Measurements from ENCODE around the gene TRAF3IP1. TPM values are rescaled to one million over a fixed set of nuclear protein-coding genes. Genes with fewer than 3 reads are reported as not detected.

Gene TRAF3IP1
- total and polyA plus RNA-seq, 10 donors = 2.6 to 19.2 (median 8.8) TPM

DNA sequence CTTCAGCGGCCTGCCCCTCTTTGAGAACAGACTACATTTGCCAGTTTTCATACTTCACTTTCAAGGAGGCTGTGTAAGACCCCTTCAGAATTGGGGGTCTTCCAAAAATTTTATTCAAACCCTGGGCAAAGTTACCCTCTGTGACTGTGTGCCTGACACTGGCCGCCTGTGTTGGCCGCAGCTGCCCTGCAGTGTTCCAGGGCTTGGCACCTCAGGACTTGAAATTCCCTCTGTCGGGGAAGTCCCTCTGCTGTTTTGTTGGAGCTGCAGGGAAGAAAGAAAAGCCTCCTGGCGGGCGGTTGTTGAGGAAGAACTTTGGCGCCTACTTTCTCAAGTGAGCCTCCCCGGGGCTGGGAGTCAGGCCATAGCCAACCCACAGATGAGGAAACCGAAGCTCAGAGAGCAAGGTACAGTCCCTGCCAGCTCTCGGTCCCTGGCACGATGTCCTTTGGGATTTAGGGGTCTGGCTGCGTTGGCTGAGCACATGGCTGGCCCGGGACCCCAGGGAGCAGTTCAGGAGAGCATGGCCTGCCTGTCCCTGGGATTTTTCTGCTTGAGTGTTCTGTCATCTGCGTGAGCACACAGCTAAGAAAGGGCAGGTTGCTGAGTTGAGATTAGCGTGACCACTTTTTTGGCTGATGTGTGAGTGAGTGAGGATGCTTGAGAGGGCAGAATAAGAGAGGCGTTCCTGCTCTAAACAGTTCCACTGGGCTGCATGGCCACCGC, 88.5 kb downstream of the TRAF3IP1 start:
- no peak for DNase-seq
- TF ChIP-seq POLR2A (IDR thresholded peaks at IDR 0.05) (no peak), POLR2AphosphoS5 (IDR thresholded peaks at IDR 0.05) (no peak)
- TF ChIP-seq, protein P1, sequence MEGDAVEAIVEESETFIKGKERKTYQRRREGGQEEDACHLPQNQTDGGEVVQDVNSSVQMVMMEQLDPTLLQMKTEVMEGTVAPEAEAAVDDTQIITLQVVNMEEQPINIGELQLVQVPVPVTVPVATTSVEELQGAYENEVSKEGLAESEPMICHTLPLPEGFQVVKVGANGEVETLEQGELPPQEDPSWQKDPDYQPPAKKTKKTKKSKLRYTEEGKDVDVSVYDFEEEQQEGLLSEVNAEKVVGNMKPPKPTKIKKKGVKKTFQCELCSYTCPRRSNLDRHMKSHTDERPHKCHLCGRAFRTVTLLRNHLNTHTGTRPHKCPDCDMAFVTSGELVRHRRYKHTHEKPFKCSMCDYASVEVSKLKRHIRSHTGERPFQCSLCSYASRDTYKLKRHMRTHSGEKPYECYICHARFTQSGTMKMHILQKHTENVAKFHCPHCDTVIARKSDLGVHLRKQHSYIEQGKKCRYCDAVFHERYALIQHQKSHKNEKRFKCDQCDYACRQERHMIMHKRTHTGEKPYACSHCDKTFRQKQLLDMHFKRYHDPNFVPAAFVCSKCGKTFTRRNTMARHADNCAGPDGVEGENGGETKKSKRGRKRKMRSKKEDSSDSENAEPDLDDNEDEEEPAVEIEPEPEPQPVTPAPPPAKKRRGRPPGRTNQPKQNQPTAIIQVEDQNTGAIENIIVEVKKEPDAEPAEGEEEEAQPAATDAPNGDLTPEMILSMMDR (IDR thresholded peaks at IDR 0.05 in 8 of 11, conservative IDR thresholded peaks at IDR 0.05 in 3 of 11) = no peak
- H3K27ac ChIP-seq = no peak overlapping the region
- intact Hi-C loops (cut with DNase I; ENCODE audit: low total_unique reads) = no loop called here
- no peaks in the 10 kb centered on the region for H3K27me3 ChIP-seq (replicated peaks in 1 of 7)
- no peaks in the 10 kb centered on the region for H3K9me3 ChIP-seq
- H3K36me3 ChIP-seq = peaks cover 0 to 9% (median 0%) of the 10 kb centered on the region in 6 donors
- 85 to 95% (median 90%) methylated on average over 15 to 17 of the region's 17 CpGs for WGBS, 5 donors
- H3K4me3 ChIP-seq = no peak overlapping the region
- H3K4me1 ChIP-seq = no peaks in the 10 kb centered on the region

DNA sequence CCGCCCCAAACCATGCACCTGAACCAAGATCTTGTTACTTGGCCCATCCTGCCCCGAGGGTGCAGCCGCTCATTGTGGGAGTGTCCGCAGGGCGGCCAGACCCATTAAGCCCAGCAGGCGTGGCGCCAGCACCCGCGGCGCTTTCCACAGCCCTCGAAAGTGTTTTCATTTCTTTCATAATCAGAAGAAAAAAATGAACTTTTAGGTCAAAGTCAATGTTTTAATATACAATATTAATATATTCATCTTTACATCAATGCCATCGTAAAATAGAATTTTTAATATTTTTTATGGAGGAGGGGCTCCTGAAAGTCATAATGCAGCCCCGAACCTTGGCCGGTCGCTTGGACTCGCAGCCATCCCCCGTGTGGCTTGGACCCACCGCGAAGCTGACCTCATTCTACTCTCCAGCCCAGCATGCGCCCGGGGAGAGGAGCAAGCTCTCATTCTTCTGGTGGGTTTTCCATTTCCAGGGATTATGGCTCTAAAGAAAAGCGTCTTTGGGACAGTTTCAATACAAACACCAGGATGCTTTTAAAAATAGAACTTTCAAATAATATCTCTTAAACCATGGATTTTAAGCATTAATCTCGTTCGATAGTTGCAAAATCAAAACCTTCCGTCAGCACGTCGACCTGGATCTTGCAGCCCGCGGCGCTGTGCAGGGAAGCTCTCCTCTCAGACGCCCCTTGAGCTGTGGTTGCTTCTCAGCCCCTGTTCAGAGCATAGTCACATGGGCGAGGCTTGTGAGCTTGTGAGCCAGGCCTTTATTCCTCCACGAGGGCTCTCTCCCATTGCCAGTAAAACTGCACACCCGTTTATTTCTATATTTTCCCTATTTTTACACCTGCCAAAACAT, 89.3 kb downstream of the TRAF3IP1 start:
- Histone ChIP-seq H3K36me3 (peaks cover 0 to 9% (median 0%) of the 10 kb centered on the region in 6 donors), H3K27me3 (replicated peaks in 1 of 7) (no peaks in the 10 kb centered on the region), H3K4me3 (no peak overlapping the region), H3K4me1 (no peaks in the 10 kb centered on the region), H3K27ac (no peak overlapping the region), H3K9me3 (no peaks in the 10 kb centered on the region)
- TF ChIP-seq, protein P1 (IDR thresholded peaks at IDR 0.05 in 8 of 11, conservative IDR thresholded peaks at IDR 0.05 in 3 of 11) = no peak
- TF ChIP-seq POLR2A (IDR thresholded peaks at IDR 0.05) = no peak
- no peak for TF ChIP-seq POLR2AphosphoS5 (IDR thresholded peaks at IDR 0.05)
- DNase-seq = no peak
- intact Hi-C loops (cut with DNase I; ENCODE audit: low total_unique reads) = no loop called here
- WGBS, 5 donors = 89 to 96% (median 94%) methylated on average over 34 of the region's 34 CpGs

DNA sequence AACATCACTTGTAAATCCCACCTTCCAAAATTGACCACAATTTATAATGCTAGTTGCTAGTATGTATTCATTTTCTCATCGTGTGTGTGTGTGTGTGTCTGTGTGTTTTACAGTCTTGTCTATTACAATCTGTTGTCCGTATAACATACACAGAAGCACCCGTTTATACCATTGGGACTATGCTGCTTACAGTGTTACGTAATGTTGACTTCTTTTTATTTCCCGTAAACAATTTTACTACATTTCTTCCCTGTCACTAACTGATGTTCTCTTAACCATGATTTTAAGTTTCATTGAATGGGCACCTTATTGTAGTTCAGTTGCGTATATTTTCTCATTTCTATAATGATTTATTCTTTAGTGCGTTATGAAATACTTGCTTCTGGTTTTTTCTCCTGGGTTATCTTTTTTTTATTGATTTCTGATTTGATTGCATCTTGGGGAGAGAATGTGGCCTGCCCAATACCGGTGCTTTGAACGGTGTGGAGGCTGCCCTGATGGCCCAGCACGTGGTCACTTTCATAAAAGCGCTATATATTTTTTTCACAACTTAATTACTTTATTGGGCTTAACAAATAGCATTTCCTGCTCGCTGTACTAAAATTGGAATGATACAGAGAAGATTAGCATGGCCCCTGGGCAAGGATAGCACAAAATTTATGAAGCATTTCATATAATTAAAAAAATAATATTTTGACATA, 91.9 kb downstream of the TRAF3IP1 start:
- Histone ChIP-seq H3K27ac (no peak overlapping the region), H3K36me3 (peaks cover 0 to 9% (median 0%) of the 10 kb centered on the region in 6 donors), H3K4me3 (no peak overlapping the region), H3K9me3 (peaks cover 0 to 17% (median 11%) of the 10 kb centered on the region in 8 donors), H3K4me1 (no peaks in the 10 kb centered on the region), H3K27me3 (replicated peaks in 1 of 7) (no peaks in the 10 kb centered on the region)
- intact Hi-C loops (cut with DNase I; ENCODE audit: low total_unique reads) = no loop called here
- TF ChIP-seq POLR2AphosphoS5 (IDR thresholded peaks at IDR 0.05) (no peak), POLR2A (IDR thresholded peaks at IDR 0.05) (no peak)
- TF ChIP-seq, protein P1 (IDR thresholded peaks at IDR 0.05 in 8 of 11, conservative IDR thresholded peaks at IDR 0.05 in 3 of 11) = no peak
- 87 to 94% (median 89%) methylated on average over 12 of the region's 12 CpGs for WGBS, 5 donors
- no peak for DNase-seq

All from spleen (tissue), 11 donors.